Common myeloid progenitor, CD34-positive (primary cell): Measurements from ENCODE around the gene STRN3.
"Not testable (repeated sequence)": the region's sequence is repeated elsewhere in the genome, so short reads cannot be mapped to it uniquely, and the experiment has no call there.

Source experiments
- CTCF ChIA-PET: fragments of 350-600 bp; sonication (Branson Sonifier 250); formaldehyde crosslinking; loops from one replicate; lab custom pipeline; 2021; ENCODE audit warnings: antibody characterized with exemption; lab: Charles Lee
- POLR2A ChIA-PET: fragments of 350-600 bp; sonication (Branson Sonifier 250); formaldehyde crosslinking; loops from one replicate; lab custom pipeline; 2021; ENCODE audit warnings: antibody characterized with exemption; lab: Charles Lee
- DNase-seq, 3 donors: peaks; one replicate each; pipeline versions ENCODE4 v3.0.0 to v3.0.0-alpha.2; 2013
- H3K27ac ChIP-seq, 2 experiments: 1 replicate in 1 of 2; 2 replicates in 1 of 2; pipeline ENCODE4 v1.7.0; 2013; ENCODE audit warnings: inconsistent platforms in 2 of 2, low read length in 2 of 2, mild to moderate bottlenecking in 2 of 2, low read depth in 1 of 2, moderate library complexity in 1 of 2; ENCODE audit not compliant: severe bottlenecking in 2 of 2, insufficient read depth in 1 of 2, poor library complexity in 1 of 2
- H3K27me3 ChIP-seq, 5 experiments: replicated peaks in 2 of 5; 1 replicate in 3 of 5; 2 replicates in 2 of 5; pipeline versions ENCODE4 v1.6.1 to v1.7.0; 2013; ENCODE audit warnings: low read length in 4 of 5, mild to moderate bottlenecking in 2 of 5, moderate library complexity in 2 of 5, inconsistent platforms in 1 of 5; ENCODE audit not compliant: insufficient read depth in 5 of 5, control insufficient read depth in 4 of 5
- H3K36me3 ChIP-seq, 4 experiments: 1 replicate in 2 of 4; 2 replicates in 2 of 4; pipeline versions ENCODE4 v1.6.1 to v1.7.0; 2013; ENCODE audit warnings: low read length in 3 of 4, control low read depth in 1 of 4, mild to moderate bottlenecking in 1 of 4; ENCODE audit not compliant: control insufficient read depth in 4 of 4, insufficient read depth in 4 of 4
- H3K4me1 ChIP-seq, 4 experiments: 1 replicate in 3 of 4; 2 replicates in 1 of 4; pipeline versions ENCODE4 v1.6.1 to v1.7.1; 2013; ENCODE audit warnings: low read length in 3 of 4, mild to moderate bottlenecking in 3 of 4, control low read depth in 1 of 4, inconsistent platforms in 1 of 4, moderate library complexity in 1 of 4; ENCODE audit not compliant: control insufficient read depth in 4 of 4, insufficient read depth in 4 of 4; ENCODE audit errors: control extremely low read depth in 1 of 4
- H3K4me3 ChIP-seq, 7 experiments: 1 replicate in 4 of 7; 2 replicates in 3 of 7; pipeline versions ENCODE4 v1.5.1 to v1.7.0; 2013; ENCODE audit warnings: mild to moderate bottlenecking in 7 of 7, low read length in 6 of 7, moderate library complexity in 6 of 7, inconsistent platforms in 2 of 7, low read depth in 2 of 7, control low read depth in 1 of 7; ENCODE audit not compliant: insufficient read depth in 4 of 7, control insufficient read depth in 1 of 7; ENCODE audit errors: extremely low read depth in 1 of 7
- H3K9me3 ChIP-seq, 5 experiments: 1 replicate in 4 of 5; 2 replicates in 1 of 5; pipeline versions ENCODE4 v1.6.1 to v1.7.1; 2013; ENCODE audit warnings: low read length in 4 of 5, mild to moderate bottlenecking in 2 of 5, inconsistent platforms in 1 of 5, low read depth in 1 of 5, moderate library complexity in 1 of 5; ENCODE audit not compliant: control insufficient read depth in 4 of 5, insufficient read depth in 2 of 5; ENCODE audit errors: control extremely low read depth in 1 of 5
- WGBS: methylation state at CpG from one replicate; pipeline ENCODE4 v1.1.5; 2013; ENCODE audit not compliant: insufficient coverage; 5-methylcytosine and 5-hydroxymethylcytosine counted together

Gene STRN3

GRCh38 chr14:31004007-31004406 is 22.2 kb downstream of the STRN3 start:
- CTCF ChIA-PET = interaction anchor here (1.3 kb wide), 1 partner anchor 18 kb away, joined by 4 read pairs; no protein-coding TSS in a partner anchor
- H3K27me3 ChIP-seq, DNase-seq, H3K9me3 ChIP-seq, H3K4me3 ChIP-seq, H3K27ac ChIP-seq, H3K4me1 ChIP-seq: not testable (repeated sequence)
- 98% methylated on average over 4 of the region's 6 CpGs for WGBS
- peaks cover 3 to 19% (median 10%) of the 10 kb centered on the region in 4 experiments for H3K36me3 ChIP-seq
- POLR2A ChIA-PET = interaction anchor here (0.6 kb wide), 1 partner anchor 30 kb away, joined by 5 read pairs; no protein-coding TSS in a partner anchor

GRCh38 chr14:31003284-31003683 is 22.9 kb downstream of the STRN3 start:
- Histone ChIP-seq H3K27ac (no peak overlapping the region), H3K4me1 (no peaks in the 10 kb centered on the region), H3K27me3 (no peaks in the 10 kb centered on the region), H3K36me3 (peaks cover 3 to 26% (median 15%) of the 10 kb centered on the region in 4 experiments), H3K9me3 (peaks cover under 1 to 15% (median 5%) of the 10 kb centered on the region in 5 experiments), H3K4me3 (no peak overlapping the region)
- ChIA-PET POLR2A (no interaction called here), CTCF (interaction anchor here (1.8 kb wide), 1 partner anchor 21 kb away, joined by 5 read pairs; no protein-coding TSS in a partner anchor)
- 100% methylated on average over 3 of the region's 3 CpGs for WGBS
- DNase-seq = no peak

GRCh38 chr14:31001339-31001658 is 24.9 kb downstream of the STRN3 start:
- 76% methylated on average over 6 of the region's 6 CpGs for WGBS
- no peak for DNase-seq
- H3K9me3 ChIP-seq = peaks cover 3 to 22% (median 12%) of the 10 kb centered on the region in 5 experiments
- ChIA-PET POLR2A (no interaction called here), CTCF (no interaction called here)
- H3K27me3 ChIP-seq = no peaks in the 10 kb centered on the region
- peaks cover 5 to 29% (median 13%) of the 10 kb centered on the region in 4 experiments for H3K36me3 ChIP-seq
- no peaks in the 10 kb centered on the region for H3K4me1 ChIP-seq
- H3K4me3 ChIP-seq = no peak overlapping the region
- no peak overlapping the region for H3K27ac ChIP-seq

GRCh38 chr14:31000629-31001338 is 25.4 kb downstream of the STRN3 start:
- no peak overlapping the region for H3K27ac ChIP-seq
- WGBS = no CpG with 5 or more reads among the region's 3 CpGs
- ChIA-PET CTCF (no interaction called here), POLR2A (no interaction called here)
- DNase-seq = no peak
- H3K4me1 ChIP-seq = no peaks in the 10 kb centered on the region
- H3K4me3 ChIP-seq = no peak overlapping the region
- no peaks in the 10 kb centered on the region for H3K27me3 ChIP-seq
- H3K36me3 ChIP-seq = peaks cover 5 to 29% (median 13%) of the 10 kb centered on the region in 4 experiments
- H3K9me3 ChIP-seq = peaks cover 3 to 22% (median 12%) of the 10 kb centered on the region in 5 experiments

GRCh38 chr14:30999038-30999773 is 27.0 kb downstream of the STRN3 start:
- Histone ChIP-seq H3K4me3 (no peak overlapping the region), H3K4me1 (peaks cover 0 to 6% (median 2%) of the 10 kb centered on the region in 4 experiments), H3K27ac (no peak overlapping the region), H3K36me3 (peaks cover 5 to 24% (median 11%) of the 10 kb centered on the region in 4 experiments), H3K9me3 (peaks cover 3 to 22% (median 12%) of the 10 kb centered on the region in 5 experiments), H3K27me3 (no peaks in the 10 kb centered on the region)
- ChIA-PET CTCF (no interaction called here), POLR2A (no interaction called here)
- WGBS = 100% methylated on average over 1 of the region's 6 CpGs
- DNase-seq = no peak

GRCh38 chr14:30998100-30998706 is 28.0 kb downstream of the STRN3 start:
- no peak for DNase-seq
- Histone ChIP-seq H3K4me3 (peak overlapping the region in 1 of 7 experiments; percentile 15), H3K27ac (no peak overlapping the region), H3K9me3 (peaks cover 3 to 22% (median 12%) of the 10 kb centered on the region in 5 experiments), H3K4me1 (peaks cover 0 to 6% (median 2%) of the 10 kb centered on the region in 4 experiments), H3K36me3 (peaks cover 5 to 24% (median 10%) of the 10 kb centered on the region in 4 experiments), H3K27me3 (no peaks in the 10 kb centered on the region)
- ChIA-PET POLR2A (no interaction called here), CTCF (interaction anchor here (0.7 to 1.2 kb wide), 2 partner anchors 81 to 84 kb away, joined by 3 to 5 read pairs; no protein-coding TSS in a partner anchor)
- WGBS = no CpG with 5 or more reads among the region's 1 CpG
